HG03558 (cell line): Measurements from ENCODE around the gene LY6G5B.

Experiments
- ATAC-seq: cut with Tn5 transposase; IDR thresholded peaks from one replicate; pipeline ENCODE4 v1.9.1; 2021; ENCODE audit warnings: moderate number of reproducible peaks; ENCODE audit not compliant: unreplicated experiment; ENCODE audit errors: extremely low read depth

Gene LY6G5B

GRCh38 chr6:31639449-31639861, 30.3 kb upstream of the LY6G5B start:
- ATAC-seq, result no peak

- no peak for ATAC-seq
Measured at GRCh38 chr6:31640612-31641011, 29.2 kb upstream of the LY6G5B start.

GRCh38 chr6:31641370-31641769, 28.4 kb upstream of the LY6G5B start:
- no peak for ATAC-seq

- no peak for ATAC-seq
Measured at GRCh38 chr6:31642798-31643570, 26.8 kb upstream of the LY6G5B start.

- no peak for ATAC-seq
Measured at GRCh38 chr6:31643818-31644454, 25.8 kb upstream of the LY6G5B start.

GRCh38 chr6:31645325-31645724, 24.5 kb upstream of the LY6G5B start:
- ATAC-seq, result no peak

GRCh38 chr6:31651602-31652191, 18.1 kb upstream of the LY6G5B start:
- ATAC-seq, result no peak

- ATAC-seq, result no peak
Measured at GRCh38 chr6:31652925-31653724, 16.7 kb upstream of the LY6G5B start.

GRCh38 chr6:31654574-31655348, 15.0 kb upstream of the LY6G5B start:
- no peak for ATAC-seq

- no peak for ATAC-seq
Measured at GRCh38 chr6:31655349-31656237, 14.2 kb upstream of the LY6G5B start, which contains the start of gene APOM. TSS of gene APOM (plus strand) at chr6:31655894. CDS start at chr6:31655967, 73 bp downstream.

GRCh38 chr6:31657406-31658157, 12.2 kb upstream of the LY6G5B start:
- ATAC-seq, result no peak

GRCh38 chr6:31658158-31658688, 11.6 kb upstream of the LY6G5B start:
- no peak for ATAC-seq

GRCh38 chr6:31658983-31659648, 10.7 kb upstream of the LY6G5B start:
- ATAC-seq, result no peak

- no peak for ATAC-seq
Measured at GRCh38 chr6:31659649-31660380, 10.0 kb upstream of the LY6G5B start.

GRCh38 chr6:31660381-31661261, 9.2 kb upstream of the LY6G5B start, which contains the start of gene C6orf47:
TSS of gene C6orf47 (minus strand) at chr6:31660778. CDS start at chr6:31659947, 831 bp downstream.
- ATAC-seq, result no peak
